GM19035 (cell line): ENCODE data around the gene SPAG16.
A peak's percentile ranks its signal among the peaks of the same experiment; 100 is the strongest.
"Not testable (repeated sequence)": the region's sequence is repeated elsewhere in the genome, so short reads cannot be mapped to it uniquely, and the experiment has no call there.

Experiments
- ATAC-seq: cut with Tn5 transposase; IDR thresholded peaks from one replicate; pipeline ENCODE4 v1.9.1; 2021; ENCODE audit not compliant: unreplicated experiment

Gene SPAG16

DNA sequence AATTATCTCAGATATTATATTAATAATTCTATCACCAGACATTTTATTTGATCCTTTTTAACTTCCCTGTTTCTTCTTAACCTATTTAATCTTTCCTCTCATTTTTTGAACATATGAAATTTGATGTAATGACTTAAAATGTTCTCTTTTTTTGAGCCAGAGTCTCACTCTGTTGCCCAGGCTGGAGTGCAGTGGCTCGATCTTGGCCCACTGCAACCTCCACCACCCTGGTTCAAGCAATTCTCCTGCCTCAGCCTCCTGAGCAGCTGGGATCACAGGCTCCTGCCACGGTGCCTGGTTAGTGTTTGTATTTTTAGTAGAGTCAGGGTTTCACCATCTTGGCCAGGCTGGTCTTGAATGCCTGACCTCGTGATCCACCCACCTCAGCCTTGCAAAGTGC is 404.6 kb downstream of the SPAG16 start:
- ATAC-seq: not testable (repeated sequence)

- no peak for ATAC-seq
Measured at GRCh38 chr2:213689585-213689984, 405.3 kb downstream of the SPAG16 start.

DNA sequence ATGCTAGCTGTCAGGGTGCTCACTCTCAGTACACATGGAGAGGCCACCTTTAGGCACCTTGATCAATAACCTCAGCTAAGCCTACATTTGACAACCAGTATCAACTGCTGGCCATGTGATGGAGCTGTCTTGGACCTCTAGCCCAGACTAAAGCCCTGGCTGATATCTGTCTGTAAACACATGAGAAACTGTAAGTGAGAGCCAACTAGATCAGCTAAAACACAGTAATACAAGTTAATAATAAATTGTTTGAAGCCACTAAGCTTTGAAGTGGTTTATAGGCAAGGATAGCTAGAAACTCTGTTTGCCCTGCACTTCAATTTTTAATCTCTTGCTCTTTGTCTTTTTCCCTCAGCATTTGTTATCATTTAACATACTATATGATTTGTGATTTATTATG is 407.1 kb downstream of the SPAG16 start:
- ATAC-seq: no peak

- ATAC-seq: no peak
Measured at GRCh38 chr2:213696442-213696841, 412.2 kb downstream of the SPAG16 start.

DNA sequence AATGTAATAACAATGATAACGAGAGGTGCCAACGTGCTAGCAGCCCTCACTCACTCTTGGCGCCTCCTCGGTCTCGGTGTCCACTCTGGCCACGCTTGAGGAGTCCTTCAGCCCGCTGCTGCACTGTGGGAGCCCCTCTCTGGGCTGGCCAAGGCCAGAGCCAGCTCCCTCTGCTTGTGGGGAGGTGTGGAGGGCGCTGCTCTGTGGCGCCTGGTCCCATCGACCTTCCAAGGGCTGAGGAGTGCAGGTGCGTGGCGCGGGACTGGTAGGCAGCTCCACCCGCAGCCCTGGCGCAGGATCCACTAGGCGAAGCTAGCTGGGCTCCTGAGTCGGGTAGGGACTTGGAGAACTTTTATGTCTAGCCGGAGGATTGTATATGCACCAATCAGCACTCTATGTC is 417.1 kb downstream of the SPAG16 start:
- ATAC-seq: not testable (repeated sequence)

- no peak for ATAC-seq
Measured at GRCh38 chr2:213703406-213704098, 419.3 kb downstream of the SPAG16 start.

- no peak for ATAC-seq
Measured at GRCh38 chr2:213710164-213710563, 425.9 kb downstream of the SPAG16 start.

DNA sequence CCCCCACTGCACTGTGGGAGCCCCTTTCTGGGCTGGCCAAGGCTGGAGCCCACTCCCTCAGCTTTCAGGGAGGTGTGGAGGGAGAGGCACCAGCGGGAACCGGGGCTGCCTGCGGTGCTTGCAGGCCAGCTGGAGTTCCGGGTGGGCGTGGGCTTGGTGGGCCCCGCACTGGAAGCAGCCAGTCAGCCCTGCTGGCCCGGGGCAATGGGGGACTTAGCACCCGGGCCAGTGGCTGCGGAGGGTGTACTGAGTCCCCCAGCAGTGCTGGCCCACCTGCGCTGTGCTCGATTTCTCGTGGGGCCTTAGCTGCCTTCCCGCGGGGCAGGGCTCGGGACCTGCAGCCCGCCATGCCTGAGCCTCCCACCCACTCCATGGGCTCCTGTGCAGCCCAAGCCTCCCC is 434.1 kb downstream of the SPAG16 start:
- ATAC-seq: not testable (repeated sequence)

- ATAC-seq: no peak
Measured at GRCh38 chr2:213722565-213722964, 438.3 kb downstream of the SPAG16 start.

GRCh38 chr2:213723041-213723560 is 438.8 kb downstream of the SPAG16 start:
- ATAC-seq: no peak

- no peak for ATAC-seq
Measured at GRCh38 chr2:213723707-213724106, 439.4 kb downstream of the SPAG16 start.

DNA sequence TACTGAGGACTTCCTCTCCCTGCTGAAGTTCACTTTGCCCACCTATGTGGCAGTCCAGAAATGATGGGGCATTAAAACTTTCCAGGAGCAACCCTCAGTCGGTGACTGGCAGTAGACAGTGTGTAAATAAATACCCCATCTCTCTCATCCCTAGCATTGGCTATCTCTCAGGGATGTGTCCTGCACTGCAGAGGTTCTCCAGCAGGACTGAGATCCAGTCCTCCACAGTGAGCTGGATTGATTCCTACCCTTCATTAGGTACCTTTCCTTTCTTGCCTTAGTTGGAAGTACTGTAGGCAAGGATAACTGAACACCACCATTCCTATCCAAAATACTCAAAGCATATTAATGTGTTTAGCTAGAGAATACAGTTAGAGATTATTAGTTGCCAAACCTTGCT is 441.8 kb downstream of the SPAG16 start:
- no peak for ATAC-seq

DNA sequence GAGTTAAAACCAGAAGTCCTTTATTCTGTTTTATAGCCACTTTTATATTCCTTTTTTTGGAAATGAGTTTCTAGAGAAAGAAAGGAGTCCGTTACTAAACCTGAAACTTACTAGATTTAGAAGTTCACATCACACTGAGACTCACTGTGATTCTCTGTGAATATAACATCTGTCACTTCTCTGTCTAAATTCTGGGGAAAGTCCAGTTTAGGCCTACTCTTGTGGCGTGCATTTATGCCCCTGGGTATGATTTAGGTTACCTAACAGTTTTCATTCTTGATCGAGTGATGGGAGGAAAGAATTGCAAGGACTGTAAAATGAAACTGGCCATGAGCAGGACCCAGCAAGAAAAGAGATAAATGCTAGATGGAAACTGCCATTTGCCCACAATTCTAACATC is 449.6 kb downstream of the SPAG16 start:
- peak; percentile 95 for ATAC-seq

- ATAC-seq: peak; percentile 90
Measured at GRCh38 chr2:213740453-213740852, 456.2 kb downstream of the SPAG16 start.

- ATAC-seq: peak; percentile 89
Measured at GRCh38 chr2:213751446-213751845, 467.2 kb downstream of the SPAG16 start.

- no peak for ATAC-seq
Measured at GRCh38 chr2:213752575-213752974, 468.3 kb downstream of the SPAG16 start.

DNA sequence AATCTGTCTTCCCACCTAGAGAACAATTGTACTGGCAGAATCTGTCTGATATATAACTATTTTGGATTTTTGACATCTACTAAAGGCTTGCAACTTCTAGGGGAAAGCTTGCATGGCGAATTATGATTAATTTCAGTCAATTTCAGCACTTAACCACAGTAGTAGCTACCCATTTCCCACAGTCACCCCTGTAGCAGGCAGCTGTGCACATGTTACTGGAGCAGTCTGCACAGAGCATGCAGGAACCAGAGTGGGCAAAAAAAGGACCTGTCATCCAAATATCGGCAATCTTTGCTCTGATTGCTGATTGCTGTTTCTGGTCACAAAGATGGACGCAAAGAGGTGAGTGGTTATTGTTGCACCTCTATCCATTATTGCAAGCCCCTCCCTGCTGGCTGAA is 473.3 kb downstream of the SPAG16 start:
- no peak for ATAC-seq

DNA sequence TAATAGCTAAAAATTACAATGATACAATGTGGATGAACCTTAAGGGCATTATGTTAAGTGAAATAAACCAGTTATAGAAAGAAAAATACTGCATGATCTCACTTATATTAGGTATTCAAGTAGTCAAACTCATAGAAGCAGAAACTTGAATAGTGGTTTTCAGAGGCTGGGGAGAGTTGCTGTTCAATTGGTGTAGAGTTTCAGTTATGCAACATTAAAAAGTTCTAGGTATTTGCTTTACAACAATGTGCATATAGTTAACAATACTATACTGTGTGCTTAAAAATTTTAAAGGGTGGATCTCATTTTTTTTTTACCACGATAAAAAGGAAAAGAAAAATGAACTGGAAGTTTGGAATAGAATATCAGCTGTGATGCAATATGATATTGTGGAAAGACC is 479.1 kb downstream of the SPAG16 start:
- ATAC-seq: no peak

- no peak for ATAC-seq
Measured at GRCh38 chr2:213763963-213764362, 479.7 kb downstream of the SPAG16 start.

GRCh38 chr2:213764849-213765248 is 480.6 kb downstream of the SPAG16 start:
- no peak for ATAC-seq

DNA sequence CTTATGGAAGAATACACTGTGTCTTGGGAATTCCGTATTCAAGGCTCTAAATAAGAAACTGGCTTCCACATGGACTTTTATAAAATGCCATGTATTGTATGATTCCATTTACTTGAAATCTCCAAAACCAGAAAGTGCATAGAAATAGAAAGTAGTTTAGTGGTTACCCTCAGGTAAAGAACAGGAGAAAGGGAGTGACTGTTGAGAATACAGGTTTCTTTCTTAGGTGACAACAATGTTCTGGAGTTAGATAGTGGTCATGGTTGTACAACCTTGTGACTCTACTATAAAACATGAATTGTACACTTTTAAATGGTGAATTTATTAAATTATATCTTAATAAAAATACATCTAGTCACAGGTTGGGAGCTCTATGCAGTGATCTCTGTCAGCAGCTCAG is 481.8 kb downstream of the SPAG16 start:
- peak; percentile 44 for ATAC-seq

- peak; percentile 95 for ATAC-seq
Measured at GRCh38 chr2:213766465-213766901, 482.2 kb downstream of the SPAG16 start.

DNA sequence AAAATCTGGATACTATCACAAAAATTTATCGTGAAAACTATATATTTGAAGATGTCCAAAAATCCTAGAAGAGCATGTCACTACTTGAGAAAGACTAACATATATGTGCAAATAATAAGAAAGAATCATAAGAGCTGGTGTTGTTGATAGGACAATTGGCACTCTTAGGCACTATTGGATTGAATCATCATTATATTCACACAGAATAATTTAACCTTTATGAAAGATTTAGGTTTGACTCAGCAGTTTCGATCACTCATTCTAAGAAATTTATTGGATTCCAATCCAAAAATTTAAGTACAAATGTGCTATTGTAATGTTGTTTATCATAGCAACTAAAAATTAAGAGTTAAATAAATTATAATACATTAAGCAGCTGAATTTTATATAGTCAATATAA is 503.6 kb downstream of the SPAG16 start:
- ATAC-seq: peak; percentile 69
